Renal cortex interstitium (tissue), 11 donors: ENCODE measurements around the gene ITGAV. TPM values are rescaled to one million over a fixed set of nuclear protein-coding genes. Genes with fewer than 3 reads are reported as not detected.

Experiments
- DNase-seq, 11 donors: peaks; one replicate each; pipeline ENCODE4 v3.0.0-alpha.2; 2013; ENCODE audit warnings: low read depth in 9 of 11, low spot score in 4 of 11; ENCODE audit errors: extremely low read depth in 1 of 11
- polyA plus RNA-seq, 3 donors: library from polyadenylated mRNA; unstranded; fragments of 120-200 nt; gene quantifications; one replicate each; pipeline ENCODE4 v1.2.1, GENCODE V29; 2013; ENCODE audit not compliant: insufficient read length in 3 of 3

The ITGAV gene
- polyA plus RNA-seq, 3 donors: 63.7 to 75.5 (median 72.8) TPM

GRCh38 chr2:186693446-186693832, 103.6 kb downstream of the ITGAV start:
- no peak for DNase-seq

DNA sequence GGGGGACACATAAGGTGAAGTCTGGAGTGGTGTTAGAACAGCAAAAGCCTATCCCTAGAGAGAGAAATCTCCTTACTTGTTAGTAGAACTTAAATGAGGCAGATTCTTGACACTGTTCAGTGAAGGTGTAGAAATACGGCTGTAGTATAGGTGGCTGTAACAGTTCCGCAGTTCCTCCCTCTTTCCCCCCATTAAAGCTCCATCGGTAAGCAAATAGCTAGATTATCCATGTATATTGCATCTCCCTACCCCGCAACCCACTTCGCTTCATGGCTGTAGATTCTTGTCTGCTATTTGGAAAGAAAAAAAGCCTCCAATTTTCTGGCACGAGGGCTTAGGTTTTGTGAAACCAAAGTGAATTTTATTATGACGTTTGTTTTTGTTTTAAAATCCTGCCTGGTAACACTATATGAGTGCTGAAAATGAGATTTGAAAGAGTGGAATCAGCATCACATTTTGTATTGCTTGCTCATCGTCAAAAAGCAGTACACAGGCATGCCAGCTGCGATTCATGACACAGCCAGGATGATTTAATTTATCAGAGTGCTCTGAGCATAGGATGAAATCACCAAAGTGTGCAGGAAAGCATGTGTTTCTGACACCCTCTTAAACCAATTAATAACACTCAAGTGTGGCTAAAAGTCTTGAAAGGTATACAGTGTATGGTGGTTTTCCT, 105.4 kb downstream of the ITGAV start:
- no peak for DNase-seq

DNA sequence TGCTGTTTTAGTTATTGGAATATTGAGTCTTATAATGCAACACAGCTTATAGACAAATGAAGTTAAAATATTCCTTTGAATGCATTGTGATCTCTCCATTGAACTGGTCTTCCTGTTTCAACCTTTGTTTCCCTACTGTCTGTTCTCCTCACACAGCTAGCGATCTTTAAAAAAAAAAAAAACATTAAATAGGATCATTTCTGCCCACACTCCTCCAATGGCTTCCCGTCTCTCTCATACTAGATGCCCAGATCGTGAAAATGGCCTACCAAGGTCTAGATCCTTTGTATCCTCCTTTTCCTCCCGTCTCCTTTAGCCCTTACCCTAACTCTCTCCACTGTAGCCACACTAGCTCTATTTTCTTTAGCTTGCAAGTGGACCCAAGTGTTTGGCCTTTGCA, 106.4 kb downstream of the ITGAV start:
- DNase-seq: no peak

- DNase-seq: no peak
Observed at GRCh38 chr2:186696804-186697203, 106.9 kb downstream of the ITGAV start.

GRCh38 chr2:186697536-186697935, 107.7 kb downstream of the ITGAV start:
- DNase-seq: no peak

GRCh38 chr2:186699742-186700141, 109.9 kb downstream of the ITGAV start:
- DNase-seq: no peak

DNA sequence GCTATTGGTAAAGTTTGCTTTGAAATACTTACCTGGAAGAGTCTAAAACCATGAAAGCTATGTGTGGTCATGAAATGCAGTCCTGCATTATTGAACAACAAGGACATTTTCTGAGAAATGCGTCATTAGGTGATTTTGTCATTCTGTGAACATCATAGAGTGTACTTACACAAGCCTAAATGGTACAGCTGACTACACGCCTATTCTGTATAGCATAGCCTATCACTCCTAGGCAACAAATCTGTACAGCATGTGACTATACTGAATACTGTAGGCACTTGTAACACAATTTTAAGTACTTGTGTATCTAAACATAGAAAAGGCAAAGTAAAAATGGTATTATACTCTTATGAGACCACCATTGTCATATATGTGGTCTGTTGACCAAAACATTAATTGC, 112.2 kb downstream of the ITGAV start:
- DNase-seq: no peak

DNA sequence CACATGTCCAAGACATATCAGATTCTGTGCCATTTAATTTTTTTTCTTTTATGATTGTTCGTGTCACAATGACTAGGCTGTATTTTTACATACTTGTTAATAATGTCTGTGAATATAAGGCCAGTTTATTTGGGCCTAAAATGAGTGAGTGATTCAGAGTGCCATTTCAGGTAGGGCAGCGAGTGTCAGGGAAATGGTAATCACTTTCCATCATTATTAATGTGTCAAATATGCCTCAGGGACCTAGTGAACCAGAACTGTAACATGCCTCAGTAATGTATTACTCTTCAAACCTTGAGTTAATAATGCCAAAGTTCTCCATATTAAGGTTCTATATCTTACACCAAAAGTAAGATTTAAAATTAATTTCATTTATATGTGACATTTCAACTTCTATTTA, 112.6 kb downstream of the ITGAV start:
- no peak for DNase-seq

DNA sequence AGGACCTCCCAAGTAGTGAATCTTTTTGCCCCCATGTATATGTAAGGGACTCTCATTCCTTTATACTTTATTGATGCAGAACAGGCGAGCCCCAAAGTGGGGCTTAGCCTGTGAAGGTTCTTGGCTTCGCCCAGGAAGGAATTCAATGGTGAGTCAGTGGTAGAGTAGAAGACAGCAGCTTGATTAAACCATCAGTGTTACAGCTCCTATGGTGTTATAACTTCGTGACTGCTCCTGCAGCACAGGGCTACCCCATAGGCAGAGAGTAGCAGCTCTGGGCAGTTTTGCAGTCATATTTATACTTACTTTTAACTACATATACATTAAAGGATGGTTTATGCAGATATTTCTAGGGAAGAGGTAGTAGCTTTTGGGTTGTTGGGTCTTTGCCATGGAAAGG, 115.0 kb downstream of the ITGAV start:
- DNase-seq: no peak

DNA sequence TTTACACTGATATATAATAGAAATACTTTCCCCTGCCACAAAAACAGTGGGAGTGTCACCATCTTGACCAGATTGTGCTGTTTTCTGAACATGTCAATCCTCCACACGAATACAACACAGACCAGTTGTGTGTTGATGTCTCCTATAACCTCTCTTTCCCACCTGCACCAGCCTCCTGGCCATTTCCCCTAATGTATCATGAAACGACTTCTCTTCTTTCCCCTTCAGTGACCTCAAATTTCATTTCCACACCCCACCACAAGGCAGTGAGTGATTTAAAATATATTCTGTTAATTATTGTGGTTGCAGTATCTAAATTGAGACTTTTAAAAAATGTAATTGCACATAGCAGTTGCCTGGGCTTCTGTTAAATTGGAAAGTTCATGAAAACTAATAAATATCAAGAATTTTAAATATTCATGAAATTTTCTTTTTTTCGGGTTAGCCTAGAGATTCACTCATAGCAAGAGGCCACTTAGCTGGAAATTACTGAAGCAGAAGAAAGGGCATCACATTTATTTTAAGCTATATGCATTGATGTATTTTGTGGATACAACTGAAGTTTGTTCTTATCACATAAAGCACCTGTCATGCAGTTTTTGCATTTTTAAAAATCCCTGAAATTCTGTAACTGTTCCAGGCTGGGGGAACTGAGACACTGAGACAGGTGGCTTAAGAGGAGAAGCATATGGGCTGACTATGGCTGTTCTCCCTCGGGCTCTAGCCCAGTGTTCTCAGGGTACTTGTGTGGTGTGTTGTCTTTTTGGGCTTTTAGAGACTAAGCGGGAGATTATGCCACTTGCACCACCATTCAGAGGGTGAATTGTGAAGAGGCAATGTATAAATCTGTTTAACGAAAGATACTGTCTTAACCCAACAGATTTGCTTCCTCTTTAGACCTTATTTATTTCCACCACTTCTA, 119.9 kb downstream of the ITGAV start:
- no peak for DNase-seq

GRCh38 chr2:186713691-186714090, 123.8 kb downstream of the ITGAV start:
- no peak for DNase-seq

DNA sequence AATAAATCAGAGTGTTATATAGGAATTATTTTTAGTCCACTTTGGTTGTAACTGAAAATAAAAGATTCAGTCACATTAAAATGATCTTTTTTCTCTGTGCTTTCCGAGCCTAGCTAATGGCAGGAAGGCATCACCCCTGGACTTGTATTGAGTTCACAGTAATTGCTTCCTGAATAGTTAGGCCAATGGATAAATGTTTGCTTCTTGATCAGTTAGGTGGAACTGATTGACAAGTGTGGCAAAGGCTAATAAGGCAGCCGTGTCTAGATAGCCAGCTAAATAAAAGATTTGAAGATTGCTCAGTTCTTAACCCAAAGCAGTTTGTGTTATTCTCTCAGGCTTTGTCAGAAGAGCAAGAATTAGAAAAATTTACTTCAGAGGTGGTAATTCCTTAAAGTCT, 124.8 kb downstream of the ITGAV start:
- DNase-seq: no peak

DNA sequence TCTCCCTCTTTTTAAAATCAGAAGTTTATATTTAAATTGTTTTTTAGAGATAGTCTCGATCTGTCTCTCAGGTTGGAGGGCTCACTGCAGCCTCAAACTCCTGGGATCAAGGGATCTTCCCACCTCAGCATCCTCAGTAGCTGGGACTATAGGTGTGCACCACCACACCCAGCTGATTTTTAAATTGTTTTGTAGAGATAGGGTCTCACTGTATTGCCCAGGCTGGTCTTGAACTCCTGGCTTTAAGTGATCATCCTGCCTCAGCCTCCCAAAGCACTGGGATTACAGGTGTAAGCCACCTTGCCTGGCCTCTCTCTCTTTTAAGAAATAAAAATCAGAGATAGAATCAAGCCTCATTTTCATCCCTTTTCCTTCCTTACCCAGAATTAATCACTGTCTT, 126.1 kb downstream of the ITGAV start:
- no peak for DNase-seq

DNA sequence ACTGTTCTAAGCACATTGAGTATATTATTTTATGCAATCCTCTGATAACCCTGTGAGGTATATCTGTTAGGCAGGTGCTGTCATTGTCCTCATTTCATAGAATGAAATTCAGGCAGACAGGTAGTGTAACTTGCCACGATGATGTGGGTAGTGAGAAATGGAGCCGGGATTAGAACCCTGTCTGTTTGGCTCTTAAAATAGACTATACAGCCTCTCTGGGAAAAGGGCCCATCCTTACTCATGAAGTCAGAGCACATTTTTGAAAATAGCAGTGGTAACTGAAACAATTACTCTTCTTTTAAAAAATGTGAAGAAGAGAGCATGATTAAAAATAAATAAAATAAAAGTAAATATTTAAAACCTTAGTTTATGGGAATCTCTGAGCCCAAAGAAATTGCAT, 127.0 kb downstream of the ITGAV start:
- no peak for DNase-seq

DNA sequence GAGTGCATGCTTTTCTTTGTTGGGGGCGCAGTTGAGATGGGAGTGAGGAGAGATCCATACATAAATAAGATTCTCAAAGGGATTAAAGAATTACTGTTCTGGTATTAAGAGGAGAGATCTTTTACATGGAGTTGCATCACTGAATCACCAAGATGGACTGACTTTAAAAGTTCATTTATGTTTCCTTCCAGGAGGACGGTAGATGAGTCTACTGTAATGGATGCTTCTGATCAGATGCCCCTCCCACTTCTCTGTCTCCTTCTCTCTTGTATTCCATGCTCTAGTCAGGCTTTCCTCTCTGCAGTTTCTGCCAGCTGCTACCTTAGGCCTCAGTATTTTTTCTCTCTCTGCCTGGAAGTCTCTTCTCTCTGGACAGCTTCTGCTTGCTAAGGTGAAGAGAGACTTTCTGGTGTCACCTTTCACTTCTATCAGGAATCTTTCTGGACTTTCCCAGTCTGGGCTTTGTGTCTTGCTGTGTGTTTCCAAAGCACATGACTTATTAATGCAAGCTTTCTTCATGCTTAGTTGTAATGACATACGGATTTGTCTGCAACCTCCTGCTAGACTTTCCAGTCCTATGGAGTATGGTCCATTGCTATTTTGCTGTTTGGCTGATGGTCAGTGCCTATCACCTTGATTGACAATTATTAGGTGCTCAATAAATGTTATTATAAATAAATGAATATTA, 127.6 kb downstream of the ITGAV start:
- DNase-seq: no peak

DNA sequence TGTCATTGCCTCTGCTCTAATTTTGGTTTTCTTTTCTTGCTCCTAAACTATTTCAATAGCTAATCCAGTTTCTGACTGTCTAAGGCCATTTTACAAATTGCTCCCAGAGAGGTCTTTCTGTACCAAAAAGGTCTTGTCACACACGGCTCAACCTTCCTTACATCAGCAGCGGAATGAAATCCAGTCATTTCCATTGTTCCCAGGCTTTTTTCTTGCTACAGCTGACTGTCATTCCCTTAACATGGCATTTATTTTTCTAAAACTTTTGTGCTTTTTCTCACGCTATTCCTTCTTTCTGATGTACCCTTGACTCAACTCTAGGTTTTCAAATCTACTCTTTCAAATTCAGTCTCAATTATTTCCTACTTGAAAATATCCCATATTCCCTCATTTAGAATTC, 128.3 kb downstream of the ITGAV start:
- no peak for DNase-seq

DNA sequence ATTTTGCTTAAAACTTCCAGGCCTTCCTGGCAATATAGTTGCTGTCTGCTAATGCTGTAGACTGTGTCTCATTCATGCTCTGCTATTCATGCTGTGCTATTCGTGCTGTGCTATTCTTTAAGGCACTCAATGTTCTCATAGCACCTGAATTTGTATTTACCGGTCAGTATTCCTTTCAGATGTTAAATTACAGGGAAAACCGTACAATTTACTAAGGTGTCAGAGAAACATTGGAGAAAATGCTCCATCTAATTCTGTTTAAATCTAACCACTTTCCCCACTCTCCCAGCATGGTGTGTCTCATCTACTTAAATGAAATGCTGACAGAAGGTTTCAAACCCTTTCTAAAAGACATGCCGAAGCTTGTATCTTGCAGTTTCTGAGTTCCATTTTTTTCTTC, 129.0 kb downstream of the ITGAV start:
- DNase-seq: no peak

GRCh38 chr2:186721956-186722355, 132.1 kb downstream of the ITGAV start:
- no peak for DNase-seq

- DNase-seq: no peak
Observed at GRCh38 chr2:186724736-186725135, 134.9 kb downstream of the ITGAV start.

DNA sequence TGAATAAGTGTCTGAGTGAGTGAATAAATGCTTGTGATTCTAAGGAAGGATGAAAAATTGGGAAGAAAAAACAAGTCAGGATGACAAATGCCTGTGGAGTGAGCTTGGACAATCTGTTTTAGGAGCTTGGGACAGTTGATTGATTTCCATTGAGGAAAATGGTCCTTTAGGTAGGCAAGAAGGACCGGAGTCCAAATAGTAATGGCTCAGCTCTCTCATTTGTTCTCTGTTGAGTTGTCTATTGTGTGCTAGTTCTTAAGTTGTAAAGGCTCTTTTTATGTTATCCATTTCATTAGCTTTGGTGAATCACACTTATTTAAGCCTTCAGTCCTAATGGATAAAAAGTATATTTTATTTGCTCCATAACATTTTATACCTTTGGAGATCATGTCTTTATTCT, 135.9 kb downstream of the ITGAV start:
- no peak for DNase-seq
